ENCODE data around the gene GLI2. TPM values are rescaled to one million over a fixed set of nuclear protein-coding genes. Genes with fewer than 3 reads are reported as not detected.

The GLI2 gene
- total and polyA plus RNA-seq, 2 experiments from 2014 or later = 2.0 to 13.8 TPM

DNA sequence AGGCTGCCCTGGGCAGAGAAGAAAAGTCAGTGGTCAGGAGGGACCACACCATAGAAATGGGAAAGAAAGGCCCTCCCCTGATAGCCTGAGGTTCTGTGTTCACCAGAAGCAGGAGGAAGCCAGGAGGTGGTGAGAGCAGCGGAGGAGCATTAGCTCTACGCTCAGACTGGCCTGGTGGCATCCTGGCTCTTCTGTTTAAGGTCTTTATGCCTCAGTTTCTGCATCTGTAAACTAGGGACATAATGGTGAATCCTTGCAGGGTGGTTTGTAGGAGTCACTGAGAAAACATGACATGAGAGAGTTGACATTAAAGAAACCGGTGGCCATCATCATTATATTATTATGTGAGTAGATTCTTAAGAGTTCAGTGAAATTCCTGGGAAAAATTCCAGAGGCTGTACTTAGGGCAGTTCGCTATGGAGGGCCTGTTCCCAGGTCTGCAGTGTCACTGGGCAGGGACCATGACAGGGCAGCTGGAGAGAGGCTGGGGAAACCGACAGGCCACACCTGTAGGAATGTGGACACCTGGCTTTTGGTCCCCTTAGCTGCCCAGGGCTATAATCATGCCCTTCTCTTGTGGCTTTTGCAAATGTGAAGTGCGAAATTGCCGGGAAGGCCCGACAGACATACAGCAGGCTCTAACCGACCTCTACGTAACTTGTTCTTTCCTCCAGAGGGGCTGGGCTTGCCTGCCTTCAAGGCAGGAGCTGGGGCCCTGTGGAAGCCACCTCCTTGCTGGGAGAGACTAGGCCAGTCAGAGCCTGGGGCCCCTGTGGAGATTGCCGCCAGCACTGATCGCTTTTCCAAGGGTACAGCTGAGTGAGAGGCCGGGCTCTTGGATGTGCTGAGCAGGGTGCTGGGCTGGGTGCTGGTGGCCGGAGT, 31.0 kb downstream of the GLI2 start:
- peaks cover 27% of the 10 kb centered on the region for H3K4me1 ChIP-seq (ENCODE audit: low read depth)
- H3K9me3 ChIP-seq (ENCODE audit: low read depth) = no peaks in the 10 kb centered on the region
- no peaks in the 10 kb centered on the region for H3K27me3 ChIP-seq
- no peak overlapping the region for H3K4me3 ChIP-seq
- H3K36me3 ChIP-seq = no peaks in the 10 kb centered on the region
- TF ChIP-seq, protein P1, sequence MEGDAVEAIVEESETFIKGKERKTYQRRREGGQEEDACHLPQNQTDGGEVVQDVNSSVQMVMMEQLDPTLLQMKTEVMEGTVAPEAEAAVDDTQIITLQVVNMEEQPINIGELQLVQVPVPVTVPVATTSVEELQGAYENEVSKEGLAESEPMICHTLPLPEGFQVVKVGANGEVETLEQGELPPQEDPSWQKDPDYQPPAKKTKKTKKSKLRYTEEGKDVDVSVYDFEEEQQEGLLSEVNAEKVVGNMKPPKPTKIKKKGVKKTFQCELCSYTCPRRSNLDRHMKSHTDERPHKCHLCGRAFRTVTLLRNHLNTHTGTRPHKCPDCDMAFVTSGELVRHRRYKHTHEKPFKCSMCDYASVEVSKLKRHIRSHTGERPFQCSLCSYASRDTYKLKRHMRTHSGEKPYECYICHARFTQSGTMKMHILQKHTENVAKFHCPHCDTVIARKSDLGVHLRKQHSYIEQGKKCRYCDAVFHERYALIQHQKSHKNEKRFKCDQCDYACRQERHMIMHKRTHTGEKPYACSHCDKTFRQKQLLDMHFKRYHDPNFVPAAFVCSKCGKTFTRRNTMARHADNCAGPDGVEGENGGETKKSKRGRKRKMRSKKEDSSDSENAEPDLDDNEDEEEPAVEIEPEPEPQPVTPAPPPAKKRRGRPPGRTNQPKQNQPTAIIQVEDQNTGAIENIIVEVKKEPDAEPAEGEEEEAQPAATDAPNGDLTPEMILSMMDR (IDR thresholded peaks at IDR 0.05; ENCODE audit: low read depth, low read length) = no peak
- peak in 1 of 2 donors; percentile 49 for DNase-seq (ENCODE audit: low read depth in 1 of 2, low spot score in 1 of 2)
- H3K27ac ChIP-seq = peak overlapping the region; percentile 60

DNA sequence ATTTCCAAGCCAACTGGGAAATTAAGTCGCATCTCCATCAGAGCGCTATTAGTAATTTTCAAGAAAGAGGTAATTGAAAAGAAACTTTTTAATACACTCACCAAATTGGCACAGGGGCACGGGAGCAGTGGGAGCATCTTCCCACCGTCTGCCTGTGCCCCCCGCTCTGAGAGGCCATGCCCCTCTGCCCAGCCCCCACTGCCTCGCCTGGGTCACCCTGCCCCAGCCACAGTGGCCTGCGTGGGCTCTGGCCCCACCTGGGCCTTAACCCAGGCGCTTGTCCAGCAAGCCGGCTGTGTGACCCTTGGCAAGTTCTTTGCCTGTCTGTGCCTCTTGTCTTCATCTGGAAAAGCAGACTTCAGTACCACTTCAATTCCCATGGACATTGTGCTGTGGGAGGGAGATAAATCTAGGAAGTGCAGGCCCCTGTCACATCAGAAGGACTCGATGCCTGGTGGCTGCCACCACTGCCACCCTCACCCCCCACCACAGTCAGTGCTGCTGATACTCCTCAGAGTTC, 31.9 kb downstream of the GLI2 start:
- H3K27me3 ChIP-seq = no peaks in the 10 kb centered on the region
- H3K9me3 ChIP-seq (ENCODE audit: low read depth) = no peaks in the 10 kb centered on the region
- H3K36me3 ChIP-seq = no peaks in the 10 kb centered on the region
- no peak for DNase-seq (ENCODE audit: low read depth in 1 of 2, low spot score in 1 of 2)
- TF ChIP-seq, protein P1 (IDR thresholded peaks at IDR 0.05; ENCODE audit: low read depth, low read length) = no peak
- H3K27ac ChIP-seq = no peak overlapping the region
- H3K4me1 ChIP-seq (ENCODE audit: low read depth) = peaks cover 33% of the 10 kb centered on the region
- H3K4me3 ChIP-seq = no peak overlapping the region

DNA sequence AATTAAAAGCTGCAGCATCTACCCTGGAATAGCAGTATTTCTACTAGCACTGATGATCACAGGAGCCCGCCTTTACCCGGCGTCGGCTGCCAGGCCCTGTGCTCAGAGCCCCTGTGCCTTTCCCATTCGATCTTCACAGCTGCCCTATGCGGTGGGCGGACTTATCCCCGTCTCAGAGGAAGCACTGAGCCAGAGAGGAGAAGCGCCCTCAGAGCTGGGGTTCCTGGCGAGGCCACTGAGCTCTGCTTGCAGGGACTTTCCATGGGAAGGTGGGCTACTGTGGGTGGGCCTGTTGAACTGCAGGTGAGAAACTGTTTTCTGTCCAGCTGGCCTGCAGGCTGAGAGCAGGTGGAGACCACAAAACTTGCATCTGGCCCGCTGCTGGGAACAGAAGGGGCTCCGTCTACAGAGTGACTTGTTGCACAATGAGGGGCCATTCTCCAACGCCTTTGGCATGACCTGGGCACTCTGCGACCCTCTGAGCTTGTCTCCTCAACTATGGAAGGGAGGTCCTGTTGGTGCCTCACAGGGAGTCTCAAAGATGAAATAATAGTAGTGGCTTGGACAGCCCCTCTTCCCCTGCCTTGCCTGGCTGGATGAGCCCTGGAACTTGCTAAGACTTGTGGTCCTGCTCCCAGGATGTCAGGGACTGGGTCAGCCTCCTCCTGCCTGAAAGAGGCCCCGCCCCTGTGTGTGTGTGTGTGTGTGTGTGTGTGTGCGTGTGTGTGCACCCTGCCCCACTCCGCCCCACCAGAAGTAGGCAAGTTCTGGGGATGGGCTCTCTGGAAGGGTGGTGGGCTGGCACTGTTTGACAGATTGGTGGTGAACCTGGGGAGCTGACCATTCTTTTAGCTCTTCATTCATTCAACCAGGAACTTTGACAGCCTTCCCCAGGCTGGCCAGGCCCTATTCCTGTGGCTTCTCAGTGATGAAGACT, 32.7 kb downstream of the GLI2 start:
- Histone ChIP-seq H3K4me3 (no peak overlapping the region), H3K4me1 (ENCODE audit: low read depth) (peaks cover 36% of the 10 kb centered on the region), H3K9me3 (ENCODE audit: low read depth) (no peaks in the 10 kb centered on the region), H3K27me3 (no peaks in the 10 kb centered on the region), H3K27ac (no peak overlapping the region), H3K36me3 (no peaks in the 10 kb centered on the region)
- DNase-seq (ENCODE audit: low read depth in 1 of 2, low spot score in 1 of 2) = no peak
- TF ChIP-seq, protein P1 (IDR thresholded peaks at IDR 0.05; ENCODE audit: low read depth, low read length) = no peak

DNA sequence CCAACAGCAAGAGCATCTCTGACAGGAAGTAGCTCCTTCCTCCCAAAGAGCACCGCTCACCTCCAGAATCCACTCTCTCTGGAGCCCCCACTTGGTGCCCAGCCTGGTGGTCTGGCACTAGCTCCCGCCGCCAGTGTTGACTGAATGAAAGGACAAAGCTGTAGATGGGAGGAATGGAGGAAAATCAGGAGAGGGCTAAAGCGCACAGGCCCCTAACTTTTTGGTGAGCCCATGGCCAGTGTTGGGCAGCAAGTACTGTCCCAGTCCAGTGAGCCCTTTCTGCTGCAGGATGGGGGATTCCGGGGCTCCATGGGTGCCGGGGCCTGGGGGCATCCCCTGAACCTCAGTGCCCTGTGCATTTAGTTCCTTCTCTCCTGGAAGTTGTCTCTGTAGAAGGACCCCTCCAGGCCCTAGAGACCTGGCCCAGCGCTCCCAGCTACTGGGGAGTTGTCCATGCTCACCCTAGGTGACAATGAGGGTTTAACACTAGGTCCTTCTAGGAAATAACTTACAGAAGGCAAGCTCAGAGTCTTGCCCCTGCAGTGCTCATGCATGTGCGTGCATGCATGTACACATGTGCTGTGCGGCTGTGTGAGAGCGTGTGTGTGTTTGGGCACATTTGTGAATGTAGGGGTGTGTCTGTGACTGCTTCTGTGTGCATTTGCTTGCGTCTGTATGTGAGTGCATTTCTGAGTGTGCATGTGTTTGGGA, 33.6 kb downstream of the GLI2 start:
- Histone ChIP-seq H3K27ac (no peak overlapping the region), H3K9me3 (ENCODE audit: low read depth) (no peaks in the 10 kb centered on the region), H3K4me1 (ENCODE audit: low read depth) (peaks cover 36% of the 10 kb centered on the region), H3K36me3 (no peaks in the 10 kb centered on the region), H3K27me3 (no peaks in the 10 kb centered on the region), H3K4me3 (no peak overlapping the region)
- DNase-seq (ENCODE audit: low read depth in 1 of 2, low spot score in 1 of 2) = no peak
- TF ChIP-seq, protein P1 (IDR thresholded peaks at IDR 0.05; ENCODE audit: low read depth, low read length) = no peak

DNA sequence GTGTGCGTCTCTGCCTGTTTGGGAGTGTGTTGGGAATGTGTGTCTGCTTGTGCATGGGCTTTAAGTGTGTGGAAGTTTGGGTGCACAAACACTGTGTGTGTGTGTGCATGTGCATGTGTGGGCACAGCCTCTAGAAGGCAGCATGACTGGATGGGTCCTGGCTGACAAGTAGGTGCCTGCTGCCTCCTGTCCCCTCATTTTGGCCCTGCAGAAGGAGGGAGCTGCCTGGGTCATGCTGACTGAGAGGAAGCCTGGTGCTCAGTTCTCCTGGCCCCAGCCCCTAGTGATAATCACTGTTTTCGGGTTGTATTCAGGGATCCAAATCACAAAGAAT, 34.1 kb downstream of the GLI2 start:
- Histone ChIP-seq H3K27ac (no peak overlapping the region), H3K4me3 (no peak overlapping the region), H3K9me3 (ENCODE audit: low read depth) (no peaks in the 10 kb centered on the region), H3K36me3 (no peaks in the 10 kb centered on the region), H3K4me1 (ENCODE audit: low read depth) (peaks cover 34% of the 10 kb centered on the region), H3K27me3 (no peaks in the 10 kb centered on the region)
- no peak for DNase-seq (ENCODE audit: low read depth in 1 of 2, low spot score in 1 of 2)
- TF ChIP-seq, protein P1 (IDR thresholded peaks at IDR 0.05; ENCODE audit: low read depth, low read length) = no peak

Data from cardiac muscle cell (in vitro differentiated cells and primary cell).